ENCODE results near the gene INTS1.

INTS1 gene

DNA sequence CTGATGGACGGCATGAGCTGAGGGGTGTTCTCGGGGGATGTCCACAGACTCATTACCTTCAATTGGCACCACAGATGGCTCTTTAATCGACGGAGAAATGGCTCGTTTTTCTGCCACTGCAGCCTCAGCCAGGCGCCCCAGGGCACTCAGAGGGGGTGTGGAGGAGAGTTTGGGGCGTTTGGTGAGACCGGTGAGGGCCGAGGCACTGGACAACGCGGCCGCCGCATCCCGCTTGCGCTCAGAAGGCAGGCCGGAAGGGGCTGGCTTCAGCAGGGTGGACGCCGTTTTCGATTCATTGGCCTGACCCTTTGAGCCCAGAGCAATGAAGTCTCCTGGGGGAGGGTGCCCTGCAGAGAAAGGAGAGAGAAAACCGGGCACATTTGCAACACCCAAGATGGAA, 1.3 kb downstream of the INTS1 start:
- DNase-seq: no peak

- DNase-seq: no peak
These were observed 2.5 kb downstream of the INTS1 start for GRCh38 chr7:1501487-1502270.

DNA sequence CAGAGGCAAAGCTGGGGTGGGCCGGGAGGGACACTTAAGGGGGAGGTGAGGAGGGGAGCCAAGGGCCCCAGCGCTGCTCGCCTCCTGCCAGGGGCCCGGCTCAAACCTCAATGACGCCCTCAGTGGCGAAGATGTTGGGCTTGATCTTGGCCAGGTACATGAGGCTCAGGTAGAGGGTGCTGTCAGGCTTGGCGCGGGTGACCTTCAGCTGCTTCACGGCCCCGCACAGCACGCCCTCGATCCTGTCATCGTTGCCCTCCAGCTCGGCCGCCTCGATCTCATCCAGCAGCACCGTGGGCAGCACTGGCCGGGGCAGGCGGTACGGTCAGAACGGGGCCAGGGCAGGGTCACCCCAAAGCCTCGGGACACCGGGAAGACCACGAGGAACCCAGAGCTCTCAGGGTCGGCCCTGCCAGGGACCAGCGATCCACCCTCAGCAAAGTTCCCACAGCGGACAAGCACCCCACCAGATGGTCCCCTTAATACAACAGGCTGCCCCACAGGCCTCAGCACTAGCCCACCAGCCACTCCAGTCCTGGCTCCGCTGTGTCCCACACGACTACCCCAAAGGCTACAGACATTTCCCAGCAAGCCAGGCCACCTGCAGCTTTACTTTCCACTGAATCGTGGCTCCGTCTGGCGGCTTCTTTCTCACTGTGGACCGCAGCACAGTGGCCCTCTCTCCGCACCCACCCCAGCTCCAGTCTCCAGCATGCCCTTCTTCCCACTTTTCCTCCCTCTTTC, 4.0 kb downstream of the INTS1 start:
- DNase-seq: no peak

DNA sequence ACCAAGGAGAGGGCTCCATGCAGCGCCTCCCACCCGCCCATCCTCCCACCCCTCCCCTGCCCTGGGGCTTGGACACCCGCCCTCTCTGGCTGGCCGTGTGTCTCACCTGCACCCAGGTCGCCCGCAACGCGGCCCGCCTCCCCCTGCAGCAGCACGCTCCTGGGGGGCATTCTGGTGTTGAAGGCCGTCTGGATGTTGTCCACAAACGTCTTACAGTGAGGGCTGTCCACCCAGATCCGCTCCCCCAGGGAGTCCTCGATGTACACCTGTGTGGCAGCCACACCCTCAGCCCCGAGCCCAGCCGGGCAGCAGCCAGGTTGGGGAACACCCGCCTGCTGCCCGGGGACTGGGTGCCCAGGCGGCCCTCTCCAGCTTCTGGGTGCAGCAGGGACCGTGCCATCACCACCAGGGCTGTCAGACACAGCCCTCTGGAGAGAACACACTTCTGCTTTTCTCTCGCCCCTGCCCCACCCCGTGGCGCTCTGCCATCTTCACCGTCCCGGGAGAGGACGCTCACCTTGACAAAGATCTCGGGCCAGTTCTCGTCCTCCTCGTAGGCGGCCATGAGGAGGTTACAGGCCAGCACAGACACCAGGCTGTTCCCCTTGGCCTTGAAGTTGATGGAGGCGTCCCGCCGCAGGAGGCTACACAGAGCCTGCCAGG, 4.7 kb downstream of the INTS1 start:
- no peak for DNase-seq

GRCh38 chr7:1498370-1499305, 5.6 kb downstream of the INTS1 start:
- no peak for DNase-seq

DNA sequence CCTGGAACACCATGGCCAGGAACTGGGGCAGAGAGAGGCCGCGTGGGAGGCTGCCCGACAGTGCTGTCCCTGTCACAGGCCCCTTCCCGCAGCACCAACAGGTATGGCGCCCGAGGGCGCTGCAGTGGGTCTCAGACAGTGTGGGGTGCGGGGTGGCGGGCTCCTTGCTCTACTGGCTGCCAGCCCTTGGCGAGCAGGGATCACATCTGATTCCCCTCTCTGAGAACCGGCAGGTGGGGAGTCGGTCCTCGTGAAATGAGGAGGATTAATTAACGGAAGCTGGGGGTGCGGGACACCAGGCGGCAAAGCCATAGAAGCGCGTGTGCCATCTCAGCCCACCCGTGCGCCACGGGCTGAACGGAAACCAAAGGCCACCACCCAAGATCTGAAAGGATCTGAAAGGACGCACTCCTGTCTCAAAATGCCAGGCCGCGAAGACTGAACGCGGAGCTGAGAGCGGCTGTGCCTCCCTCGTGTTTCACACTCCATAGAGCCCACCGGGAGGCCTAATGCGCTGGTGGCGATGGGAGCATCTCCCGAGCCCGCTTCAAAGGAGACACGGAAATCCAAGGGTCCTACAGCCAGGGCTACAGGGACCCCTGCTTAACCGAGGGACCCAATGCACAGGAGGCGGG, 6.8 kb downstream of the INTS1 start:
- no peak for DNase-seq

- DNase-seq: no peak
These were observed 7.5 kb downstream of the INTS1 start for GRCh38 chr7:1496531-1497292.

- no peak for DNase-seq
These were observed 8.5 kb downstream of the INTS1 start for GRCh38 chr7:1495564-1496242.

DNA sequence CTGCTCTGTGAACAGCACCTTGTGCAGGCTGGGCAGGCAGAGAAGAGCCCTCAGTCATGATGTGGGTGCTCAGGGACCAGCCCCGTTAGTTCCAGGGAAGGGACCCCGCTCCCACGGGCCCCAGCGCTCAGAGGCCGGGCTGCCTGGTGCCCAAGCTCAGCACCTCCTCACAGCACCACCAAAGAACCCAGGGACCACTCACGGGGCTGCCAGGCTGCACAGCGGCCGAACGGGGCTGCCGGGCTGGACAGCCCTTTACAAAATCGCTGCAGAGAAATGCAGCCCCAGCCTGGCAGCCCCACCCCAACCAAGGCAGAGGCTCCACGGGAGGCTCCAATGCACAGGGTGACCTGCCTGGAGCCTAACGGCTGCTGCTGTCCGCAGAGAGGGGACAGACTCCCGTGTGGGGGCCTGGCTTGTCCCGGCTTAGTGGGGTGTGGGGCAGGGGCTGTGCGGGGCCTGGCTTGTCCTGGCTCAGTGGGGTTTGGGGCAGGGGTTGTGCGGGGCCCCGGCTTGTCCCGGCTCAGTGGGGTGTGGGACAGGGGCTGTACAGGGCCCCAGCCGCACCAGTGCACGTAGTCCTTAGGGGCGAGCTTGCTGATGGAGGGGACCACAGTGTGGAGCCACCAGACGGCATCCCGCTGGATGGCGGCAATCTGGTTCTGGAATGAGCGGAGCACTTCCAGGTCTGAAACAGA, 9.2 kb downstream of the INTS1 start:
- DNase-seq: no peak

GRCh38 chr7:1494447-1494846, 9.7 kb downstream of the INTS1 start:
- no peak for DNase-seq

DNA sequence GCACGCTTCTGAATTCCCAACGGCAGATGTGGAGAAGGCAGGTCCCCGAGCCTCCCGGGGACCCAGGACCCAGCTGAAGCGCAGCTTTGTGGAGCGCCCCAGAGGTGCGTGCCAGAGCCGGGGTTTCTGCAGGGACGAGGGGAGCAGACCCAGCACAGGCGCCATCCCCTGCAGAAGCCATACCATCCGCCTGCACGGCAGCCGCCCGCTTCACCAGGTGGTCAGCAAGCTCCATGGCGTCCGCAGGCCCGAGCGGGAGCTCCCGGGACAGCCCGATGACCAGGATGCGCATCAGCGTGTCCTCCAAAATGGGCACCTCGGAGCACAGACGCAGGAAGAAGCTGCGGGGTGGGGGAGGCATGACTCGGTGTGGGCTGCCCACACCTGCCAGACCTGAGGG, 10.6 kb downstream of the INTS1 start:
- DNase-seq: no peak

GRCh38 chr7:1493129-1493528, 11.1 kb downstream of the INTS1 start:
- DNase-seq: no peak

DNA sequence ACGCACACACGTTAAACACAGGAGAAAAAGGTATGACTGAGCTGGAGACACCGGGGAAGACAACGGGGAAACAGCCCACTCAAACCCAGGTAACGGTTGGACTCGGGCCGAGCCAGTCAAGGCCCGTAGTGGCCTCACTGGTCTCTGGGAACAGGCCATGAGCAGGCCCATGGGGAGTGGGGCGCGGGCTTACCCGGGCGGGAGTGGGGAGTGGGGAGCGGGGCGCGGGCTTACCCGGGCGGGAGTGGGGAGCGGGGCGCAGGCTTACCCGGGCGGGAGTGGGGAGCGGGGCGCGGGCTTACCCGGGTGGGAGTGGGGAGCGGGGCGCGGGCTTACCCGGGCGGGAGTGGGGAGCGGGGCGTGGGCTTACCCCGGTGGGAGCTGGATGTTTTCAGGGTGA, 11.5 kb downstream of the INTS1 start:
- no peak for DNase-seq

- no peak for DNase-seq
These were observed 12.0 kb downstream of the INTS1 start for GRCh38 chr7:1492221-1492620.

DNA sequence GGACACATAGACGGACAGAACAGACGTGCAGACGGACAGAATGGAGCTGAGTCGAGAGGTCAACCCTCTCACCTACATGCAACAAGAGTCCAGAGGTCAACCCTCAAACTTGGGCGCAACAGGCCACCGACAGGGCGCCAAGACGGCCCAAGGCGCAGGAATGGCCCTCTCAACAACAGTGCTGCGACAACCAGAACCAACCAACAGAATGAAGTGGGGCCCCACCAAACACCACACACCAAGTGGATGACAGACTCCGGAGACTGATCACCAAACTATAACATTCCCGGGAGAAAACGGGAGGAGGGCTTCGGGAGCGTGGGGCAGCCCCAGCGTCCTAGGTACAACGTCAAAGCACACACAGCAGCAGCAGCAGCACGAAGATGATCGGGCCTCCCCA, 13.4 kb downstream of the INTS1 start:
- DNase-seq: no peak

GRCh38 chr7:1489336-1489735, 14.9 kb downstream of the INTS1 start:
- DNase-seq: no peak

- DNase-seq: no peak
These were observed 16.2 kb downstream of the INTS1 start for GRCh38 chr7:1488016-1488415.

DNA sequence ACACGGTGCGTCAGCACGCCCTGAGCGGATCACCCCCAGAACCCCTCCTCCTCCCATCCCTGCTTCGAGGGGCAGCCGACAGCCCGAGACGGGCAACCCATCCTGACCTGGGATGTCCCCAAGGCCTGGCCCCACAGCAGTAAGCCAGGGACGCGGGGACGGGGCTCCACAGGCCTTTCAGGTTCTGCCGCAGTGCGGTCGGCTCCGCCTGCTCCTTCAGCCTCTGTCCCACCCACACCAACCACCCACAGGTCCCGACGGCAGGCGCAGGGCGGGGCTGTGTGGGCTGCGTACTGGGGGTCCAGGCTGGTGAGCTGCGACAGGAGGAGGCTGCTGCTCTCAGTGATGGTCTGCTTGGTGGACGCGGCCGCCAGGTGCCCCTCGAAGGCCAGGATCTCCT, 16.7 kb downstream of the INTS1 start:
- no peak for DNase-seq

- no peak for DNase-seq
These were observed 17.6 kb downstream of the INTS1 start for GRCh38 chr7:1486571-1486970.

DNA sequence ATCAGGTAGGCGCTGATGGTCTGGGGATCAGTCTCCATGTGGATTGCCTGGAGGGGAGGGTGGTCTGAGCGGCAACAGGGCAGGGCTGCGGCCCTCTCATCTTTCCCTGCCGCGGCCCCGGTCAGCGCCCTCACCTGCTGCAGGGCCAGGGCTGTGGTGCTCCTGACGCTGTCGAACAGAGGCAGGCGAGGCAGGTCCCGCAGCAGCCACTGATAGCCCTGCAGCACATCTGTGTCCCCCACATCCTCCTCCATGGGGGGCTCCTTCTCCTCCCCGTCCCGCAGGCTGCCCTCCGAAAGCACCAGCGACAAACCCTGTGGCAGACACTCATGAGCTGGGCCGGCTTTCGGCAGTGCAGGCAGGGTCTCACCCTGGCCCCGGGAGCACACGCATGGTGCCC, 19.0 kb downstream of the INTS1 start:
- DNase-seq: no peak

All from AML-193 (cell line).